Stimulated activated CD4-positive, alpha-beta T cell treated with anti-CD3 and anti-CD28 coated beads, Interleukin-1b, Interleukin-23, amount 100 ng/mL, for 1 hour (primary cell): ENCODE results near the gene BCLAF3.

Experiments used
- DNase-seq, 2 donors: peaks; one replicate each; pipeline ENCODE4 v3.0.0-alpha.2; 2020; ENCODE audit warnings: low read depth in 2 of 2

BCLAF3 gene

DNA sequence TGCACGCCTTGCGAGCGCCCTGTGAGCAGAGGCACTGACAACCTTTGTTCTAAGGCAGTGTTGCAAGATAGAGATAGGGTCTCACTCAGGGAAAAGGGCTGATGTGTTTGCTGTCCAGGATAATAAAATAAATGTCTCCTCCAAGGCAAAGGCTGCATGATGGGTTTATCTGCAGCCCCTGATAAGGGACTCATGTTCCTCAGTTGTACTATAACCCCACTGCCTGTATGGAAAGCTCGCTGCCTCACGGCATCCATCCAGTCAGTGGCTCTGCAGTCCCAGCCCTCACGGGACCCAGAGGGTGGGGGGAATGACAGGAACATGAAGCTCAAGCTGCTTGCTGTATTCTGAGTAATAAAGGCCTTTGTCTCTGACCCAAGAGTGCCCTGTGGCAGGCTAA, 22.6 kb downstream of the BCLAF3 start:
- DNase-seq: no peak

DNA sequence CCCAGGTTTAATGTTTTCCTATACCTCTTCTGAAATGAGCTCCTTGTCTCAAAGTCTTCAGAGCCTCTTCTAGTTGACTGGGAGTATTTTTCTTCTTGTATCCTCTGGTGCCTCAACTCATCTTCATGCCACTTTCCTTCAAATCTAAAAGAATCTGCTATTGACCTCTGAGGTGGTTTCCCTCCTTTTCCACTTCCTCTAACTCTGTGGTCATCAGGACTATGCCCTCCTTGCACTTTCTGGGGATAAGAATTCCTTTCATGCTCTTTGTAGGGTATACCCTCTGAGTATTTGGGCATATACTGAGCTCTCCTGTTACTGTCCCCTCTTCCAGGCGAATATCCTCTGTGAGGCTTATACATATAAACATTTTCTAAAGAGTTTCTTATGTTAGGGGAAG, 24.8 kb downstream of the BCLAF3 start:
- DNase-seq: no peak

DNA sequence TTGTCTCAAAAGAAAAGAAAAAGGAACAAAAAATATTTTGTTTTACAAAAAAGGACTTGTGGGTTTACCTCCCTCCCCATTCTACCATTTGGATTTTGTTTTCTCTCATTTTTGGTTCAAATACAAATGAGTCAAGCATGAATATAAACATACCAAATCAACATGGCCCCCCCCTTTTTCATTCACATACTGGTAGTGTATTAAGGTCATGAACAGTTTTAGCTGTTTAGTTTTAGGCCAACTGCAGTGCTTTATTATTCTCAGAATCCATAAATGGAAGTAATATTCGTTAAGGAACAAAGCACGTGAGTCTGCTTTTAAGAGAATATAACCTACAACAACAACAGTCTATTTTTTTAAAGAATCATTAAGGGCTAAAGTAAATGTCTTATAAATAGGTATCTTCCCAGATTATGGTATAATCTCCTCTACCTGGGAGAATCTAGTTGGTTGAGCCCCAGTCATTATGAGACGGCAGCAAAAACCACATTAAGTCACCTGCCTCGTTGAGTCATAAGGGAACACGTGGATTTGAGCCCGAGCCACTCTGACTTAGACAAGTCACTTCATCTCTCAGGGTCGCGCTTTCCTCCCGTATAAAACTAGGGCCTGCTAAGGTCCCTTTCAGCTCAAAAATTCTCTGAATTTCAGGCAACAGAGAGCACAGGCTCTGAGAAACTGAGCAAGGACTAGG, 26.7 kb downstream of the BCLAF3 start:
- DNase-seq: no peak

DNA sequence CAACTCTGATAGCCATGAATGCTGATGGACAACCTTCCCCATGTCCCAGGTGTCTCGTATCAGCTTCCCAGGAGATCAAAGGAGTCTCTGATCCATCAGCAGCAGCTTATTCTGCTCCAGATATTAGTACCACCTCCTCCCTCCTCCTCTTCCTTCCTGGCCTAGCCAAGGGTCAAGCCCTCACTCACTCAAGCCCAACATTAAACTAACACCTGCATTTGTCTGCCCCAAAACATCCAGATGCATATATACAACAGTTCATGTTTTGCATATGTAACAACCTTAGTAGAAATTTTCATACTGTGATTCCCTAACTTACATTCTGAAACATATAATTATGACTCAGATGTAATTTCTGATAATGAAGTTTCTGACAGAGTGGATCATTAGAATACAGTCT, 29.9 kb downstream of the BCLAF3 start:
- DNase-seq: no peak

DNA sequence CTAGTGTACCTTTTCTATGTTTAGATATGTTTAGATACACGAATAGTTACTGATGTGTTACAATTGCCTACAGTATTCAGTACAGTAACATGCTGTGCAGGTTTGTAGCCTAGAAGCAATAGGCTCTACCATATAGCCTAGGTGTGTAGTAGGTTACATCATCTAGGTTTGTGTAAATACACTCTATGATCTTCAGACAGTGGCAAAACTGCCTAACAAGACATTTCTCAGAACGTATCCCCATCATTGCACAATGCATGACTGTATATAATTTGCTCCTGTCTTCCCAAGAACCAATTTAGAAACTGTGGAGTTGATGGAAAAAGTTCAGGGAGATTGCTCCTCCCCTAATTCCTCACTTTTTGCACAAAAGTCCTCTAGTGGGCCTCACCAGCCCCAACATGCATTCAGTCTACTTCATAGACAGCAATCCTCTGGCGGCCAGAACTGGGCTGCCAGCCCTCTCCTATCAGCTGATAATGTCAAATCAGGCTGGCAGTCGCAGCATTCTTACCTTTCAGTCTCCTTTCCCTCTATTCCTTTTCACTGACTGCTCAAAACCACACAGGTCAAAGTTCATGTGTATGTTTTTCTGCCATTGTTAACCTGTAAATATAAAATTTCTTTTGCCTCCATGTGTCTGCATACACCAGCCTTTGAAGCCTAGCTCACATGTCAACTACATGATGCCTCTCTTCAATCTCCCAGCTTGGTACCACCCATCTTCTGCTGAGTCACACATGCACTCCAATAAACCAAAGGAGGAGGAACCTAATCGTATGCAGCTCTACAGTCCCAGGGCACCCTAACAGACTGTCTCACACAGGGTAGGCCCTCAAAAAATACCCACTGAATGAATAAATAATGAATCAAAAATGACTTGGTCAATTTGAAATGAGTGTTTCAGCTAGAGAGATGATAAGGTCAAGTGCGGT, 32.0 kb downstream of the BCLAF3 start:
- DNase-seq: no peak

DNA sequence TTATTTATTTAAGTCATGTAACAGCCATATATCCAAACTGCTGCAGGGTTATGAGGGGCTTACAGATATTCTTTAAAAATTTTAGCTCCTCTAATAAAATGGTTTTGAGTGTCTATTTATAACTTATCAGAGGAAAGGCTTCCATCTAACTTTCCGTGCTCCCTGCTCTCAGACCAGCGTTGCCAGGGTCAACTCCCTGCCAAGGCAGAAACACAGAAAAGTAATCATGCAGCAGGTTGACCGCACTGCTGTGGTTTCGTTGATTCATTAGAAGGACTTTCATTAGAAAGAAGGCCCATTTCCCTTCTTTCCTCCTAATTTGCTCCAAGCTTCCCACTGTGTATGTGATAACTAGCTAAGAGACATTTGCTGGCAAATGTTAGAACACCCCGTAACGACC, 33.9 kb downstream of the BCLAF3 start:
- DNase-seq: no peak

DNA sequence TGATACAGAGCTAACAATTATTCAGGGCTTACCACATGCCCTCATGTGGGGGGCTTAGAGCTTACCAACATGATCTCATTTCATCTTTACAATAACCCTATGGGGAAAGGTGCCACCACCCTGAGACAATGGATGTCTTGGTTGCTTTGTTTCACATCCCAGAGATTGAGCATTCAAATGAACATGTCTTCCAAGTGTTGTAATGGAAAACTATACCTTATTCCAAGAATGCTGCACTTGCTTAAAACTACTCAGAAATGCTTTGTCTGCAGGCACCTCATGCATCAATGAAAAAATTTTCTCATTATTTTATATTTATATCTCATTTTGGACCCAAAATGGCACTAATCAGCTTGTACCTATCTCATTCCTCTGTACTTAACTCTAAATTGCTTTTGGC, 34.6 kb downstream of the BCLAF3 start:
- DNase-seq: no peak

DNA sequence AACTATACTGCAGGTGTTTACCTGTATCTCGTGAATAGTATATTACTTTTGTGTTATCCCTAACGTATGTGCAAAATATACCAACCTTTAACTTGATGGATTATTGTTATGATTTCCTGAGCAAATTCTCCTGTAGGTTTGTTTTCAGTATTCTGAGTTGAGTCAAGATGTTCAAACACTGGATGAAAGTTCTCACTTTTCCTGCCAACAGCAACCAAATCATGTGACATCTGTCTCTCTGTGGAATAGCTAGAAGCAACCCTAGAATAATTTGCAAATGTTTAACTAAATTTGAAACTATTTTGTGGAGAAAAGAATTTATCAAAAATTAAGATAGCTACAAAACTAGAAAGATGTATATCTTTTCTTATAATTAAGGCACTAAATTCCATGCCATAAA, 35.6 kb downstream of the BCLAF3 start:
- no peak for DNase-seq

DNA sequence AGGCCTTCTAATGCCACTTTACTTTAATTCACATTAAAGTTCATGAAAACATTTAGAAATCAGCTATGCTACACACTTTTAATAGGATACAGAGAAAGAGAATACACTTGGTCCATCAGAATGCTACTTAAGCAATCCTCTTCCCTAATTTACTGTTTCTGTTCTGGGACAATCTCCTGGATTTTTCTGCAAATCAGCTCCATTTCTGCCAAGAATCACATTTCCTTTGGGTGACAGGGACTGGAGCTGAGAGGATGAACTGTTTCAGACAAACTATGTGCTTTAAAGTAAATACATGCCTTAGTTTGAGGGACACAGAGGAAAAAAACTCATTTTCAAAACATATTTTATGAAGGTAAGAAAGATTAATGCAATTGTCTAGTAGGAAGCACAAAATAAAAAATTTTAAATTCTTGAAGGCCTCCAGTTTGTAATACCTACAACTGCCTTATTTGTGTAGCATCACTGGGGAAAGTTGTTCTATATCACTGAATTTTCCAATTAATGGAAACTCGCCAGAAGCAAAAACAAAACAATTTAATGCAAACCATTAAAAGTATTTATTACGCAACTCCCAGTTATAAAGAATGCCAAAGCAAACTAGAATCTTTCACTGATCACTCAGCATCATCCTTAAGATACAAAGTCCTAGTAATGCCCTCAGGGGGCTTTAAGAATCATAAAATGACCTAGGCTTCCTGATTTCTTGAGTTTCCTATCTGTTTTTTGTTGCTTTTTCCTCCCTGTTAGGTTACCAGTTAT, 36.3 kb downstream of the BCLAF3 start:
- no peak for DNase-seq

DNA sequence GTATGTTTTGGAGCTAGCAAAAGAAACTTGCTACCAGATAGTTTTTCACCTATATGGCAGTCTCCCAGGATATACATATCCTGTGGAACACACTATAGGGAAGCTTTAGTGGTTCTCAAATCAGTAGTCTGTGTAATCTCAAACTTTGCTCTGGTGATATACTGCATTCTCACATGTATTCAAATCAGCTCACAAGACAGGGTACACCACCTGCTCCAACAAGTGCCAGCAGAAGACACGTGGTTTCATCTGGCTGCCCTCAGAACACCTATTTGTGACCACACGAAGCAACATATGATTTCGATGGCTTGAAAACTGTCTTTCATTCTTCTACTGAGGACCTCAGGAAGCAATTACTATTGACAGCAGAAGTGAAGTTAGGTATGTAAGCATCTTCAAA, 37.7 kb downstream of the BCLAF3 start:
- no peak for DNase-seq

DNA sequence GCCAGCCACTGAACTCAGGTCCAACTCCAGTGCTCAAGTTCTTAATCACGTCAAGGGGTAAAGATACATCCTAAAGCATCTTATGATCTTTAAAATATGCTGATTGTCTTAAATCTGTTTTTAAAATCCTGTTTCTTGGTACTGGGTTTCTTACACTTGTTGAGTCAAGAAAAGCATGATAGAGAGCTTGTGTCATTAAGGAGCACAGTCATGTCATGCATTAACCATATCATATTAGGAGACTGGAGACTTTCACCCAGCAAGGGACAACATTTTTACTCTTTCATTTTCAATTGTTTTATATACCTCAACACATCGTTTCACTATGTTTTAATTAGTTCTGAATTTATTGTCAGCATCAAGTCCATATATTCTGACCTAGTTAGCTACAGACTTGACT, 41.5 kb downstream of the BCLAF3 start:
- DNase-seq: no peak

DNA sequence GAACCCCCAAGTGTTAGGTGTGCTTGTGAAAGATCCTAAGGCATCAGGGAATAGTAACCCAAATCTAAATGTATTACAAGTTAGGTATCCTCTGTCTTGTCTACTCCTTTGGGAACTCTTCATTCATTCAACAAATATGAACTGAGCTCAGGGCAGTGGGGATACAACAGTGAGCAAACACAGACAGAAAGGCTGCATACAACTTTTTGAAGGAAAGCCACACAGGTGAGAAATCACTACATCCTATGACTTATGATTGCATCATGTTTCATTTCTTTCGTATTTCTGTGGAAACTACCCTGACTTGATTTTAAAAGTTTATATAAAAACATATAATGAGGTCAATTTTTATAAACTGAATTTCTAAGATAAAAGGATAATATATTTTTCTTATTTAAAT, 43.2 kb downstream of the BCLAF3 start:
- DNase-seq: no peak
